Rectal smooth muscle tissue (tissue), 1 donor: ENCODE measurements around the gene IRF3.
A peak's percentile ranks its signal among the peaks of the same experiment; 100 is the strongest.
"Not testable (repeated sequence)": the region's sequence is repeated elsewhere in the genome, so short reads cannot be mapped to it uniquely, and the experiment has no call there.

Experiments
- H3K27ac ChIP-seq: one replicate; pipeline ENCODE4 v1.7.0; 2013; ENCODE audit warnings: low read depth, low read length, inconsistent platforms
- H3K27me3 ChIP-seq: one replicate; pipeline ENCODE4 v1.7.0; 2013; ENCODE audit warnings: low read length; ENCODE audit not compliant: control insufficient read depth, insufficient read depth
- H3K36me3 ChIP-seq: one replicate; pipeline ENCODE4 v1.7.0; 2013; ENCODE audit warnings: low read length; ENCODE audit not compliant: control insufficient read depth, insufficient read depth
- H3K4me1 ChIP-seq: one replicate; pipeline ENCODE4 v1.7.0; 2013; ENCODE audit warnings: low read length; ENCODE audit not compliant: control insufficient read depth, insufficient read depth
- H3K4me3 ChIP-seq: one replicate; pipeline ENCODE4 v1.7.0; 2013; ENCODE audit warnings: low read length
- H3K9ac ChIP-seq: one replicate; pipeline ENCODE4 v1.7.0; 2013; ENCODE audit warnings: low read length

IRF3 gene

GRCh38 chr19:49645592-49645991 lies 20.1 kb downstream of the IRF3 start:
- peaks cover 15% of the 10 kb centered on the region for H3K36me3 ChIP-seq

GRCh38 chr19:49643466-49643865 lies 22.2 kb downstream of the IRF3 start:
- H3K4me3 ChIP-seq: peak overlapping the region; percentile 18
- H3K9ac ChIP-seq: no peak overlapping the region
- H3K36me3 ChIP-seq: peaks cover 13% of the 10 kb centered on the region
- no peaks in the 10 kb centered on the region for H3K27me3 ChIP-seq
- H3K4me1 ChIP-seq: peaks cover 17% of the 10 kb centered on the region
- H3K27ac ChIP-seq: no peak overlapping the region

More at GRCh38 chr19:49645592-49645991, 20.1 kb downstream of the IRF3 start:
- H3K9ac ChIP-seq: no peak overlapping the region
- no peak overlapping the region for H3K27ac ChIP-seq
- no peaks in the 10 kb centered on the region for H3K27me3 ChIP-seq
- no peak overlapping the region for H3K4me3 ChIP-seq
- peaks cover 14% of the 10 kb centered on the region for H3K4me1 ChIP-seq

- peaks cover 20% of the 10 kb centered on the region for H3K4me1 ChIP-seq
Observed at GRCh38 chr19:49642492-49643035, 23.1 kb downstream of the IRF3 start.

GRCh38 chr19:49641688-49642491 lies 23.8 kb downstream of the IRF3 start, which contains the start of gene SCAF1:
Gene SCAF1 (plus strand): TSS chr19:49642209. CDS start chr19:49645027, 2,818 bp downstream.
- peaks cover 7% of the 10 kb centered on the region for H3K36me3 ChIP-seq
- H3K4me3 ChIP-seq: peak within 1 kb of the TSS; percentile 98
- H3K9ac ChIP-seq: peak within 1 kb of the TSS; percentile 99
- no peaks in the 10 kb centered on the region for H3K27me3 ChIP-seq
- H3K27ac ChIP-seq: peak within 1 kb of the TSS; percentile 100
- H3K4me1 ChIP-seq: peaks cover 20% of the 10 kb centered on the region

More at GRCh38 chr19:49642492-49643035, 23.1 kb downstream of the IRF3 start:
- no peaks in the 10 kb centered on the region for H3K27me3 ChIP-seq
- peaks cover 13% of the 10 kb centered on the region for H3K36me3 ChIP-seq
- peak overlapping the region; percentile 99 for H3K9ac ChIP-seq
- H3K4me3 ChIP-seq: peak overlapping the region; percentile 98
- H3K27ac ChIP-seq: peak overlapping the region; percentile 91

GRCh38 chr19:49640113-49640898 lies 25.4 kb downstream of the IRF3 start, which contains the start of gene RRAS:
Gene RRAS (minus strand): TSS chr19:49640143. CDS start chr19:49640098, 45 bp downstream.
- H3K4me1 ChIP-seq: peaks cover 20% of the 10 kb centered on the region

GRCh38 chr19:49639401-49640112 lies 26.1 kb downstream of the IRF3 start:
- H3K27me3 ChIP-seq: no peaks in the 10 kb centered on the region
- no peaks in the 10 kb centered on the region for H3K36me3 ChIP-seq
- peak overlapping the region; percentile 100 for H3K27ac ChIP-seq
- H3K4me1 ChIP-seq: peaks cover 20% of the 10 kb centered on the region
- H3K4me3 ChIP-seq: peak overlapping the region; percentile 89
- H3K9ac ChIP-seq: peak overlapping the region; percentile 91

More at GRCh38 chr19:49640113-49640898, 25.4 kb downstream of the IRF3 start, which contains the start of gene RRAS:
- H3K27me3 ChIP-seq: no peaks in the 10 kb centered on the region
- peak within 1 kb of the TSS; percentile 100 for H3K27ac ChIP-seq
- H3K36me3 ChIP-seq: no peaks in the 10 kb centered on the region
- H3K9ac ChIP-seq: peak within 1 kb of the TSS; percentile 96
- peak within 1 kb of the TSS; percentile 89 for H3K4me3 ChIP-seq

GRCh38 chr19:49637821-49638738 lies 27.6 kb downstream of the IRF3 start:
- Histone ChIP-seq H3K4me3 (peak overlapping the region; percentile 68), H3K27me3 (no peaks in the 10 kb centered on the region), H3K9ac (peak overlapping the region; percentile 30), H3K27ac (peak overlapping the region; percentile 70), H3K36me3 (no peaks in the 10 kb centered on the region), H3K4me1 (peaks cover 10% of the 10 kb centered on the region)

GRCh38 chr19:49636233-49636932 lies 29.3 kb downstream of the IRF3 start:
- peaks cover 5% of the 10 kb centered on the region for H3K4me1 ChIP-seq
- no peaks in the 10 kb centered on the region for H3K27me3 ChIP-seq
- no peaks in the 10 kb centered on the region for H3K36me3 ChIP-seq
- H3K9ac ChIP-seq: no peak overlapping the region
- H3K4me3 ChIP-seq: no peak overlapping the region
- H3K27ac ChIP-seq: no peak overlapping the region

- no peak overlapping the region for H3K9ac ChIP-seq
- H3K4me1 ChIP-seq: peaks cover 10% of the 10 kb centered on the region
- H3K36me3 ChIP-seq: no peaks in the 10 kb centered on the region
- H3K4me3 ChIP-seq: no peak overlapping the region
- no peaks in the 10 kb centered on the region for H3K27me3 ChIP-seq
- H3K27ac ChIP-seq: no peak overlapping the region
Observed at GRCh38 chr19:49635530-49636232, 30.0 kb downstream of the IRF3 start.

GRCh38 chr19:49633273-49633672 lies 32.4 kb downstream of the IRF3 start:
- not testable (repeated sequence) for H3K27ac ChIP-seq, H3K4me3 ChIP-seq, H3K4me1 ChIP-seq, H3K36me3 ChIP-seq, H3K9ac ChIP-seq, H3K27me3 ChIP-seq
